Caki2 (cell line): ENCODE data around the gene RMND5B. TPM values are rescaled to one million over a fixed set of nuclear protein-coding genes. Genes with fewer than 3 reads are reported as not detected.
A peak's percentile ranks its signal among the peaks of the same experiment; 100 is the strongest.
"Not testable (repeated sequence)": the region's sequence is repeated elsewhere in the genome, so short reads cannot be mapped to it uniquely, and the experiment has no call there.

Experiments used
- DNase-seq: peaks from one replicate; pipeline ENCODE4 v3.0.0-alpha.2; 2015; ENCODE audit warnings: low read depth
- in situ Hi-C: cut with HindIII; loops from 2 replicates; pipeline ENCODE4 v1.10.0; 2016; ENCODE audit warnings: low sequenced_read_pairs, low pct_unique_long_range_greater_than_20kb, mixed read lengths
- total RNA-seq: library from RNA; depleted of rRNA; stranded (reverse); fragments of >200 nt; shearing (Covaris generic); gene quantifications from 2 replicates; pipeline ENCODE4 v1.2.3, GENCODE V29; 2014; ENCODE audit warnings: low replicate concordance

The RMND5B gene
- total RNA-seq, 1 experiment from 2014 or later = 63.2 TPM

DNA sequence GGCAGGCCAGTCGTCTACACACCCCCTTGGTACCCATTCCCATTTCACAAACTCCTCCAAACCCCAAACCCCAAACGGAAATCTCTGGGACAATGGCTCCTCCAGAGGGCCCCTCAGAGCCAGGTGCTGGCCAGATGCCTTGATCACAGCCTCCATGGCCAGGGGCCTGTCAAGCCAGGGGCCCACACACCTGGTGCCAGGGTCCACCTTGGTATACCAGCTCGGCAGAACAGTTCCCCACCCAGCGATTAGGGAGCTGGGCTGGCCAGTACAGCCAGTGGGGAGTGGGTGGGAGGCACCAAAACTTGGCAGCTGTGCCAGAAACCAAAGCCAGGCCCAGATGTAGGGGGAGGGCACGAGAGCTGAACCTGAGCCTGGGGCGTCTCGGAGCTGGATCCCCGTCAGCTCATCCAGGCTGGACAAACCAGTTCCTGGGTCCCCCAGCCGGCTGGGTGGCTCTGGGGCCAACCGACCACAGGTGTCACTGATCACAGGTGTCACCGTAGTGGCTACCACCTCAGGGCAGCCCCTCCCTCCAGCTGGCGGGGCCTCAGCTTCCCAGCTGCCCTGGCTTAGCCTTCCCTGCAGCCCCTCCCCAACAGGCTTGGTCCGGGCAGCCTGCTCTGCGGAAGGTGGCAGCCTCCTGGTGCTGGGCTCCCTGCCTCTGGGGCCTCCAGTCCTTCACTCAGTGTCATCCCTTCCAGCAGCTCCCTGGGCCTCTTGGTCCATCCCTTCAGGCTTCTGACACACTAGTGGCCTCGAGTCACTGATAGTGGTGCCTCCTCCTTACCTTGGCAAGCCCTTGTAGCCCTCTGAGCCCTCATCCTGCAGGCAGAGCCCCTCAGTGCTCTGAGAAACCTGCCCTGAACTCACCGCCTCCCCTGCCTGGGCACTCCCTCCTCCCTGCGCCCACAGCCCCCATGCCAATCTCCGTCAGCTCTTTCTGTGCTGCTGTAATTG is 6.6 kb upstream of the RMND5B start:
- no peak for DNase-seq
- in situ Hi-C loops = no loop called here

DNA sequence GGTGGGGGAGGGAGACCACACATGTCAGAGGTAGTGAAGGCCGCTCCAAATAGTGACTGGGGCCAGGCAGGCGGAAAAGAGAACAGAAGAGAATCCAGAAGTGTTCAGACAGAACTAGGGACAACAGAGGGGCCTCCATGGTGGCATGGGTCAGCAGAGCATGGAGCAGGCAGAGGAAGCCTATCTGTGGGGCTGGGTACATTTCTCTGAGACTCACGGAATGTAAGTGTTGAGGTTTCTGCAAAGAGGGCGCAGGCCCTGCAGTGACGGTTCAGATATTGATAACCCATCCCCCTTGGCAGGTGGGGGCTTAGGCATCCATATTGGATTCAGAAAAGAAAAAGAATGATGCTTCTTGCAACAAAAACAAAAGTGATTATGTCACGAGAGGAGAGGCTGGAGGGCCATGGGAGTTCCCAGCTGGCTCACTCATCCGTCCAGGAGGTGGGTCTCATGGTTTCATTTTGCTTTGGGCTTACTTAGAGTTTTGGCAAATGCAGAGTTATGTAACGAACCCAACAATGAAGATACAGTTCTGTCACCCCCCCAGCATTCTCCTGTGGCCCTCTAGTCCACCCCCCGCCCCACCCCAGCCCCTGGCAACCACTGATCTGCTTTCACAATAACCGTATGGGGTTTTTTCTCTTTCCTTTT is 5.4 kb upstream of the RMND5B start:
- in situ Hi-C loops = no loop called here
- no peak for DNase-seq

DNA sequence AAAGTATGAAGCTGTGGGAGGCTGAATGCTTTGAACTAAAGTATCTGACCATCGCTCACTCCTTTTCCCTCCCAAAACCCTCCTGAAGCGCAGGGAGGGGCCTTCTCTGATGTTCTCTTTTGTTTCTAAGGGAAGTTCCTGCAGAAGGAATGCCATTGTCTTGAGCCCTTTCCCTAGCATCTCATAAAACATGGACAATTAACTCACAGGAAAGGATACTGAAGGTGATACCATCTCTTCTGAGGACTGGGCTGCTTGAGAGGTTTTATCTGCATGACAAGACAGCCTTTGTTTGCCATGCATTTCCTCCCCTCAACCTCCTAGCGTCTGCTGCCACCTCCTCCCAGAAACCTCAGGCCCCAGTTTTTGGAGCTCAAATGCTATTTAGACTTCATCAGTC is 4.3 kb upstream of the RMND5B start:
- in situ Hi-C loops = no loop called here
- no peak for DNase-seq

DNA sequence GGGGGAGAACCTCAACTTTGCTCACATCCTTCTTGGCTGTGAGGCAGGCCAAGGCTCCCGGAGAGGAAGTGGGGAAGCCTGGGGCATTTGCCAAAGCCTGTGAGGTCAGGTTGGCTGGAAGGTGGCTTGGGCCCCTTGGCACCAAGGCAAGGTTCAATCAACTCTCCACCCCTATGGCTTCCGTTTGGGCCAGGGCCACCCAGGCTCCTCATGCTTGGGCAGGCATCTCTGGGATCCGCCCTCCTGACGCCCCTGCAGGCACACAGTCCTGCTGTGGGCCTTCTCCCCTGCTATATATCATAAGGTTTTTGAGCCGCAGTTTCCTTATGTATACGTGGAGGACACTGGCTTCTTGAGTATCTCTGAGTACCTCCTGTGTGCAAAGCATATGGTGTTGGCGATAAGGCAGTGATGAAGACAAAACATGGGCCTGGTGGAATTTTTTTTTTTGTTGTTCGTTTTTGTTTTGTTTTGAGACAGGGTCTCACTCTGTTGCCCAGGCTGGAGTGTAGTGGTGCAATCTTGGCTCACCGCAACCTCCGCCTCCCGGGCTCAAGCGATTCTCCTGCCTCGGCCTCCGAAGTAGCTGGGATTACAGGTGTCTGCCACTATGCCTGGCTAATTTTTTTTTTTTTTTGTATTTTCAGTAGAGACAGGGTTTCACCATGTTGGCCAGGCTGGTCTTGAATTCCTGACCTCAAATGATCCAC is 3.4 kb upstream of the RMND5B start:
- in situ Hi-C loops, DNase-seq: not testable (repeated sequence)

- no peak for DNase-seq
- in situ Hi-C loops = no loop called here
These were observed 1.5 kb upstream of the RMND5B start for GRCh38 chr5:178129296-178129695.

- DNase-seq, in situ Hi-C loops: not testable (repeated sequence)
These were observed 609 bp upstream of the RMND5B start for GRCh38 chr5:178130234-178130575.

- DNase-seq = no peak
- in situ Hi-C loops = no loop called here
These were observed 707 bp downstream of the RMND5B start for GRCh38 chr5:178131446-178131996.

GRCh38 chr5:178136990-178137389 is 6.2 kb downstream of the RMND5B start:
- no peak for DNase-seq
- in situ Hi-C loops = no loop called here

DNA sequence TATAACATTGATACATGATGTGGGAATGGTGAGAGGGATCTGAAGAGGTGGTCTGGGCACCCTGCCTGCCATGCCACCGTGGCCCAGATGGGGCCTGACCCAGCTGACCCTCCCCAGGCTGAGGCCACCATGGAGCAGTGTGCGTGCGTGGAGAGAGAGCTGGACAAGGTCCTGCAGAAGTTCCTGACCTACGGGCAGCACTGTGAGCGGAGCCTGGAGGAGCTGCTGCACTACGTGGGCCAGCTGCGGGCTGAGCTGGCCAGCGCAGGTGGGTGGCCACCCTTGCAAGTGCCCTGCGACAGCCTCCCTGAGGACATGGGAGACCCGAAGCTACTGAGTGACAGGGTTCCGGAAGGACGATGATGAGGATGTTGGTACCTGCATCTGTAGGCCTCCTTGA is 7.2 kb downstream of the RMND5B start:
- no peak for DNase-seq
- in situ Hi-C loops = no loop called here

DNA sequence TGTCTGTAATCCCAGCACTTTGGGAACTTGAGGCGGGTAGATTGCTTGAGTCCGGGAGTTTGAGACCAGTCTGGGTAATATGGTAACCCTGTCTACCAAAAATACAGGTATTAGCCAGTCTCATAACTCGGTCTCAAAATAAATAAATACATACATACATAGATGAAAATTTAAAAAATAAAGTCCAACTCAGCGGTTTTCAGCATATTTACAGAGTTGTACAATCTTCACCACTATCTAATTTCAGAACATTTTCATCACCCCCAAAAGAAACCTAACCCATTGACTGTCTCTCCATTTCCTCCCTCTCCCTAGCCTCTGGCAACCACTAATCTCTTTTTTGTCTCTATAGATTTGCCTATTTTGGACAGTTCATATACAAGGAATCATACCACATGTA is 10.7 kb downstream of the RMND5B start:
- in situ Hi-C loops = no loop called here
- no peak for DNase-seq

GRCh38 chr5:178142642-178143041 is 11.8 kb downstream of the RMND5B start:
- in situ Hi-C loops = no loop called here
- no peak for DNase-seq

GRCh38 chr5:178143246-178143645 is 12.4 kb downstream of the RMND5B start:
- in situ Hi-C loops = no loop called here
- no peak for DNase-seq

DNA sequence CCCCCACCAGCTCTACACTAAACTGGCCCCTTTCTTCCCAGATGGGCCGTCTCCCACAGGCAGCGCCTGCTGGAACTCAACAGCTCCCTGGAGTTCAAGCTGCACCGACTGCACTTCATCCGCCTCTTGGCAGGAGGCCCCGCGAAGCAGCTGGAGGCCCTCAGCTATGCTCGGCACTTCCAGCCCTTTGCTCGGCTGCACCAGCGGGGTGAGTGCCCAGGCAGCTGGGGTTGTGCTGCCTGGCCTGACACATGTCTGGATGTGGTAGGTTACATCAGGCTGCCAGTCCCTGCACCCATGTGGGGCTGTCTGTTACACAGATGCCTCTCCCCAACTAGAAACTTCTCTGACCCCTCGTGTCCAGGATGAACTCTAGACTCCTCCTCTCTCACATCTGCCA is 13.1 kb downstream of the RMND5B start:
- in situ Hi-C loops = no loop called here
- DNase-seq = no peak

- in situ Hi-C loops = no loop called here
- peak; percentile 61 for DNase-seq
These were observed 15.4 kb downstream of the RMND5B start for GRCh38 chr5:178145965-178146820.

- no peak for DNase-seq
- in situ Hi-C loops = no loop called here
These were observed 16.6 kb downstream of the RMND5B start for GRCh38 chr5:178147406-178147805.

DNA sequence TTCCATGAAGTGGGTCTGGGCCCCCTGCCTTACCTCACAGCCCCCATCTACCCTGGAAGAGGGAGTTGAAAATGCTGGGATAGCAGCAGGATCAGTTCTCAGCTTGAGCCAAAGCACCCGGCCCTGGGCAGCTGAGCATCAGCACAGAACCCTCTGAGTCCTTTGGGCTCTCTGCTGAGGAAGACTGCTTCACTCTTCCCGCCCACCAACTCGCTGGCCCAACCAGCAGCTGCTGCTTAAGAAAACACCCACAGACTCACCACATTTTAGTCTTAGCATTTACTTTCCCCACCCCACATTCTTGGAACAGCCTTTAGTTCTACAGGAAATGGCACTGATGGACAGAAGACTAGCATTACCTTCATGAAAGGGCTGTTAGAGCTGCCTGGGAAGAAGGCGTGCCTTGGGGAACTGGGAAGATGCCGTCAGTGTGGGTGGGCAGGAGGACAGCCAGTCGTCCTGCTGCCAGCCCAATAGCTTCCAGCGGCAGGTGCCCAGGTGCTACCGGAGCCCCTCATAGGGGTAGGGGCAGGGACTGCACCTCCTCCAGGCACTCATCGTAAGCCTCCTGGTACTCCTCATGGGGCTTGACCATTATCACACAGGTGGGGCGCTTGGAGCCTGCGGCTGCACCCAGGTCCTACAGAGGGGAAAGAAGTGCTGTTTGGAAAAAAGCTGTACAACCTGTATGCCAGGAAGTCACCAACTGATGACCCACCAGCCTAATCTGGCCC is 18.6 kb downstream of the RMND5B start:
- no peak for DNase-seq
- in situ Hi-C loops = no loop called here

DNA sequence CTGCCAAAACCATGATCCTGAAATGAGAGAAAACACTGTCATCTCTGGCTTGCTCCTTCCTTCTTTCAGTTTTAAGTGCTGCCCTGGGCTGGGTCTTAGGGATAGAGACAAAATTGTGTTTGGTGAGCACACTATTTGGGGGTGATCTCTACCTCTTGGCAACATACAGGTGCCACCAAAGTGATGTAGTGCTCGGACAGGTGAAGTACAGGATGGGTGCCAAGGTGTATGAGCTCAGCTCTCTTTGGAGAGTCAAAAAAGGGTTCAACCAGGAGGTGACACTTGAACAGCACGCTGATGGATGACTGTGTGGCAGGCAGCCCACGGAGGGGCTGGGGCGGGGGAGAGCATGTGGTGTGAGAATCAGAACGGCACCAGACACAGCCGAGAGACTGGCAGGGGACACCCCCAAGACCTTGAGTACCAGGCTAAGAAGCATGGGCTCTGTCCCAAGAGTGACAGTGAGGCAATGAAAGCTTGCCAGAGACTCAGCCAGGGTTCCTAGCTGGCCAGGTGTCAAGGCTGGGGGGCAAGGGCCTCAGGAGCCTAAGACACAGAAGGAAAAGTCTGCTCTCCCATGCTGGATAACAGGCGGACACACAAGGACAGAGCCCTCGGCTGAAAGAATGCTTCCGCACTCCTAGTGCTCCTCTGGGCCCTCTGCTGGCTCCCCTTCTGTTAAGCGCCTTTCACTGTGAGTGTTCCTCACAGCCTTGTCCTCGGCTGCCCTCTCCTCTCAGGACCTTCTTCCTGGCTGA is 20.3 kb downstream of the RMND5B start:
- in situ Hi-C loops = no loop called here
- DNase-seq = no peak
